HG03025 (cell line): ENCODE results near the gene FHOD1.

ENCODE experiments used
- ATAC-seq: cut with Tn5 transposase; IDR thresholded peaks from one replicate; pipeline ENCODE4 v1.9.1; 2021; ENCODE audit warnings: mild to moderate bottlenecking, moderate library complexity; ENCODE audit not compliant: unreplicated experiment, low FRiP score

The FHOD1 gene

DNA sequence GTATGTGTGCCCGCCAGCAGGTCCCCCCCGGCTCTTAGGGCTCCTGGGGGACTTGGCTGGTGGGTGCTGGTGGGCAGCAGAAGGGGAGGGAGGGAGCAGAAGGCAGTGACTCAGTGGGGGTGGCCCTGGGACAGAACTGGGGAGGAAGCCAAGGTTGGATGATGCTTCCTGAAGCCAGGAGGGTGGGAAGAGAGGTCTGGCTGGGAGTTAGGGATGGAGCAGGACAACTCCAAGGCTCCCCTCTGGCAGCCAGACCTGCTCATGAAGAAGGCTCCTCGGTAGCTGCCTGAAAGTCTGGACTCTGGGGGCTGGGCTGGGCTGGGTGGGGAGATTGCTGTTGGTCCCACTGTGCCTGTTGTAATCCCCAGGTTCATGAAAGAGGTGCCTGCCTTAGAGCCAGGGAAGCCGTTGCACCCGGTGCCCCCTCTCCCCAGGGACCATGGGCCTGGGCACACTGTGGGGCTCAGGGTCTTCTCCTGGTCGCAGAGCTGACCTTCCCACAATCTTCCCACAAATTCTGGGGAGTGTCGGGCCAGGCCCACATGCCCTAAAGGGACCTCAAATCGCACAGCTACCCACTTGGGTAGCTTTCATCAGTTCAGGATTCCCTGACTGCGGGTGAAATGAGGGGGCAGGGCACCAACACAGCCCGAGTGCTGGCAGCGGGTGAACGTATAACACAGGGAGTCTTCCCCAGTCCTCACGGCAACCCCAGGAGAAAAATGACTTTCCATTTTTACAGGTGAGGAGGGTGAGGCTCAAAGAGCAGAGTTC is 30.9 kb upstream of the FHOD1 start:
- ATAC-seq = no peak

DNA sequence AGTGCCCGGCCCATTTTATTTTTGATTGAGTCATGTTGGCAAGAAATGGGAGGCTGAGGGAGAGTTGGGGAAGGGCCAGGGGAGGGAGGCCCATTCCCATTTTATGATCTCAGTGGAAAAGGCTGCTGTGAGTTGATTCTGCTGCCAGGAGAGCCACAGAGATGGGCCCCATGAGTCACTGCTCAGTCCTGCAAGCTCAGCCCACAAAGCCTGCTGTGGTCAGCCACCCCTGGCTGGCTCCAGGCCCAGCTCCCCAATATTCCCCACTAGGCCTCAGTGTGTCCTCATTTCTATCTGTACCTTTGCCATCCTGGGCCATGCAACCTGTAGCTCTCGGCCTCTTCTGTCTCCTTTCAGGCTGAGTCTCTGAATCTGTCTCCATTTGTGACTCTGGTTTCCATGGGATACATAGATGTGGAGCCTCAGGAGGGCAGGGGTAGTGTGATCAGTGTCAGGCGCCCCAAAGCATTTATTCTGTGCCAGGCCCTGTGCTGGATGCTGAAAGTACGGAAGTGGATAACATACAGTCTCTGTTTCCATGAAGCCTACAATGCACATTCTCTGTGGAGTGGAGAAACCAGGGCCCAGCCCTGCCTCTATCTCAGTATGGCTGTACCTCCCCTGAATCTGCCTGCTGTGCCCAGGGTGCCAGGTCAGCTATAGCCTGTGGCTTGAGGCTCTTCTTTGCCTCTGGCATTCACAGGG is 30.2 kb upstream of the FHOD1 start:
- ATAC-seq = no peak

DNA sequence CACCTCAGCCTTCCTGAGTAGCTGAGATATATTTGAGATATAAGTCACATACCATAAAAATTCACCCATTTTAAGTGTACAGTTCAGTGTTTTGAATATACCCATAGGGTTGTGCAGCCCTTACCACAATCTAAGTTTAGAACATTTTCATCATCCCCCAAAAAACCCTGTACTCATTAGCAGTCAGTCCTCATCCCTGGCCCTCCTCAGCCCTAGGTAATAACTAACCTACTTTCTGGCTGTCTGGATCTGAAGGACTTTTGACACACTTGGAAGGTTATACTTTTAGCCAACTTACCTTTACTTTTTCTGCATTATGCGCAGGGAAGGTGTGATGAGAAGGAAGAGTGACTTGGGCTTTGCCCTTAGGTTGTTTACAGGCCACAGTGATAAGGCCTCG is 28.0 kb upstream of the FHOD1 start:
- ATAC-seq = no peak

DNA sequence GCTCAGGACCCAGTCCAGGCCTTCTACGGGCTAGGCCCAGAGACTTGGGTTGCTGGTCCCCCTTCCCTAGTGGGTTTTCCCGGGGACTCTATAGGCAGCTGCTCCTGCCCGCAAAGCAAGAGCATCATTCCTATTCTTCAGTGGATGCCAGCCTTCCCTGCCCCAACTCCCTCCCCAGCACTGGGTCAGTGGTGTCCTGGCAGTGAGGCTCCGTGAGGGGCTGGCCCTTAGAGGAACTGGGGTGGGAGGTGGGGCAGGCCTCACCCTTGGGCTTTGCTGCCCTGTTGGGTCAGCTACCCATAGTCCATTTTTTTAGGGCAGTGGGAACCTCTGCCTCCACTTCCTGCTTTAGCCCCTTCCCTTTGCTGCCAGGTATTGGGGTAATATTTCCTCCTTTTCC is 24.2 kb upstream of the FHOD1 start:
- ATAC-seq = no peak

DNA sequence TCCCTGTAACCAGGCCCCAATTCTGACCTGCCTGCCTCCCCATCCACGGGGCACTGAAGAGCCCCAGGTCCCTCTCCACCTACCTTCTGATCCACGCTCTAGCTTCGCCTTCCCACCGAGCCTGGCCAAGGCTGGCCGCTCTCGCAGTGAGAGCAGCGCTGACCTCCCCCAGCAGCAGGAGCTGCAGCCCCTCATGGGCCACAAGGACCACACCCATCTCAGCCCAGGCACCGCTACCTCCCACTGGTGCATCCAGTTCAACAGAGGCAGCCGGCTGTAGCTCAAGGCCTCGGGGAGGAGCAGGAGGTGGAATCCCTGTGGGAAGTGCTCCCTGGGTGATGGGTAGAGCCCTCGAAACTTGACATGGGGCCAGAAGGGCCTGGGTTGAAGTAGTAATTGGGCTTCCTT is 23.7 kb upstream of the FHOD1 start:
- no peak for ATAC-seq

DNA sequence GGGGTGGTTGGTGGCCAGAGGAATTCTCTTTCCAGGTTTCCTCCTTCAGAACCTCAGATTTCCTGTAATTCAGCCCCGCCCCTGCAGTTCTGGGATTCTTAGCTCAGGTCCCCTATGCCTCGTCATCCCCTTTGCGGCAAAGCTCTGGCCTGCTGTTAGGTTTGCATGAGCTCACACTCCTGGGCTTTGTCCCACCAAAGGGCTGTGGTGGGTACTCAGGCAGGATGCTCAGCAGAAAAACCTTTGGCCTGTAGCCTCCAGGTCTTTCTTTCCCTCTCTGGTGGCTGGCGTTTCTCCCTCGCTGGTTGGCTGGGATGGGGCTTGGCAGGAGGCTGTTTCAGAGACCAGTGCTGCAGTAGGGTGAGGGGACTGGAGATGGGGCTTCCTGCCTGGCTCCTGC is 22.5 kb upstream of the FHOD1 start:
- no peak for ATAC-seq

DNA sequence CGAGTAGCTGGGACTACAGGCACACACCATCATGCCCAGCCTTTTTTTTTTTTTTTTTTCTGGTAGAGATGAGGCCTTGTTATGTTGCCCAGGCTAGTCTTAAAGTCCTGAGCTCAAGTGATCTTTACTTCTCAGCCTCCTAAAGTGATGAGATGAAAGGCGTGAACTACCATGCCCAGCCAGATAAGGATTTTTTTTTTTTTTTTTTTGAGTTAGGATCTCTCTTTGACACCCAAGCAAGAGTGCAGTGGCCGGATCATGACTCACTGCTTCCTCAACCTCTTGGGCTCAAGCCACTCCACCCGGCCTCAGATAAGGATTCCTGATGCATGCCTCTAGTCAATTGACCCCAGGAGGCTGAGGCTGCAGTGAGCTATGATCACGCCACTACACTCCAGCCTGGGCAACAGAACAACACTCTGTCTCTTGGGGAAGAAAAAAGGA is 20.9 kb upstream of the FHOD1 start:
- no peak for ATAC-seq

DNA sequence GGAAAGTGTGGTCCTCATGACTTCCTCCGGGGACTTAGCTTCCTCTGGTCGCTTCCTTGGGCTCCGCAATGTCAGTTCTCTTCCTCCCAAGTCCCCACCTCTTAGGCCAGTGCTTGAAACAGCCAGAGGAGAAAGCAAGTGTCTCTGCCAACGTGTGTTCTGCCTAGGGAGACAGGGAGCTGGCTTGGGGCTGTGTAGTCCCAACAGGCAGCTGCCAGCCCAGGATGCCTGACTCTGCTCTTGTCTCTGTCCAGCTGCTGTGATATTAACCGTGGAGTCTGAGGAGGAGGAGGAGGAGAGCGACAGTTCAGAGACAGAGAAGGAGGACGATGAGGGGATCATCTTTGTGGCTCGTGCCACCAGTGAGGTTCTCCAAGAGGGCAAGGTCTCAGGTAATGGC is 18.6 kb upstream of the FHOD1 start:
- ATAC-seq = no peak

DNA sequence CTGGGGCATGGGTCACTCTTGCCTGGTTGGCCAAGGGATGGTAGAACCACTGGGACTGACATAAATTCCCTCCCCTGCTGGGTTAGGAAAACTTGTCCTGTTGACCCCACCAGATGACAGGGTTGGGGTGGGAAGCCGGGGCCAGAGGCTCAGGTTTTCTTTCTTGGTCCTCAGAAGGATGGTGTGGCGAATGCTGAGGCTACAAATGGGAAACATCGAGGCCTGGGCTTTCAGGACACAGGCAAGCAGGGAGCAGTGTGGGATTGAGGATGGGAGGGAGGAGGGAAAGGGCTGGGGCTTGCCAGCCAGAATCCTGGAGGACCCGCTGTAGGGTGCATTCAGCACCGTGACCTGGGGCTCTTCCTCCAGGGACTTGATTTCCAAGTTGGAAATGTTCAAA is 17.6 kb upstream of the FHOD1 start:
- ATAC-seq = no peak

DNA sequence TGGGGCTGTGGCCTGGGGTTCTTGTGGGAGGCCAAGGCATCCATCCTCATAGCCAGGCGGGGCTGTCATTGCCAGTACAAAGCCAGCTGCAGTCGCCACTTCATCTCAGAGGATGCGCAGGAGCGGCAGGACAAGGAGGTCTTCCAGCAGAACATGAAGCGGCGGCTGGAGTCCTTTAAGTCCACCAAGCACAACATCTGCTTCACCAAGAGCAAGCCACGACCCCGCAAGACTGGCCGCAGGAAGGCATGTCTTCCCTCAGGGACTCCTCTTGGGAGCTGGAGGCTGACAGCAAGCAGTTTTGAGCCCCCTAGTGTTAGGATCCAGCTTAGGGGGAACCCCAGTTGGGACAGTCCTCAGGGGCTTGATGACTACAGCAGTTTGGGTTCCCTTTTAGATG is 17.0 kb upstream of the FHOD1 start:
- no peak for ATAC-seq

DNA sequence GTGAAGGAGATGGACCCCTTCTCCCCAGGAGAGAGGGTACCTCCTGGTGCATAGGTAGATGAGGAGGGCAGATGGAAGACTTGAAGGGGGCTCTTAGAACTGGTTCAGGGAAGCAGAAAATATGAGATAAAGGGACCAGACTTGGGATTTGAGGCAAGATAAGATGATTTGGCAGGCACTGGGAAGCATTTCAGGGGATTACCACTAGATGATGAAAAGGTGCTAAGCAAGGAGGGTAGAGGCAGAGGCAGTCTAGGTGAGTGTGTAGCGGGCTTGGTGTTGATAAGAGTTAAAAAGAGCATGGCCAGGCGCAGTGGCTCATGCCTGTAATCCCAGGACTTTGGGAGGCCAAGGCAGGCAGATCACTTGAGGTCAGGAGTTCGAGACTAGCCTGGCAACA is 15.9 kb upstream of the FHOD1 start:
- no peak for ATAC-seq

DNA sequence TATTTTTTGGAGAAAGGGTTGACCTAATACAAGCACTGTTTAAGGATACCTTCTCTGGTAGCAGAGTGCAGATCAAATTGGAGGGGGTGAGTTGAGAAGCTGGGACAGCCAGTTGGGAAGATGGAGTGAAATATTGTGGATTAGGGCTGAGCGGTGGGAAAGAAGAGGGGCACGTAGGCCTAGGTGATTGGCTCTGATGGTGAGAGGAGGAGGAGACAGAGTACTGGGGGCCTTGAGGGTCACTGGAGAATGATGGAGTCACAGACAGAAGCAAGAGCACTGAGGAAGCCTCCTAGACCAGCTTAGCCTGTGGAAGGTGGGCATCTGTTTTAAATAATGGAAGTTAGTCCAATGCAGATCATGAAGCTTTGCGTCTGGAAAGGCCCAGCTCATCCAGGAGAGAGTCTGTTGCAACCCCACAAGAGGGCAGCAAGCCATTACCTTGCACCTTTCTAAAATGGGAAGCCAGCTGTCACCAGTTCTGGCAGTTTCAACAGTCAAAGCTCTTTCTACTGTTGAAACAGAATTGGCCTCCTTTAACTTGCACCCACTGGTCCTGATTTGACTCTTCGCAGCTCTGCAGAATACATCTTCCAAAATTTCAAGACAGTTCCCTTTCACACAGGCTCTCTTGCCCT is 13.3 kb upstream of the FHOD1 start:
- no peak for ATAC-seq

DNA sequence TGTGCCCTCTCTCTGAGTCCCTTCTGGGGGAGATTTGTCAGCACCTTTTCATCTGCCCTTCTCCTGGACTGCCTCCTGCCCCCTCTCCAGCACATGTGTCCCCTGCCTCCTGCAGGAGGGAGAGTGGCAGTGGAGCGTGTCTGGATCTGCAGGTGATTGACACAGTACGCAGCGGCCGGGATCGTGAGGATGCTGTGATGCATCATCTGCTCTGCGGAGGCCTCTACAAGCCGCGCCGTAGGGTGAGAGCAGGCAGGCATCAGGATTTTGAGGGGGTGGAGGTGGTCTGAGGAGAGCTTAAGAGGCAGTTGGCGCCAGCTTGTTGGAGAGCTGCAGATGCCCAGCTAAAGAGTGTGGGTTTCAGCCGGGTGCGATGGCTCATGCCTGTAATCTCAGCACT is 12.4 kb upstream of the FHOD1 start:
- ATAC-seq = no peak

DNA sequence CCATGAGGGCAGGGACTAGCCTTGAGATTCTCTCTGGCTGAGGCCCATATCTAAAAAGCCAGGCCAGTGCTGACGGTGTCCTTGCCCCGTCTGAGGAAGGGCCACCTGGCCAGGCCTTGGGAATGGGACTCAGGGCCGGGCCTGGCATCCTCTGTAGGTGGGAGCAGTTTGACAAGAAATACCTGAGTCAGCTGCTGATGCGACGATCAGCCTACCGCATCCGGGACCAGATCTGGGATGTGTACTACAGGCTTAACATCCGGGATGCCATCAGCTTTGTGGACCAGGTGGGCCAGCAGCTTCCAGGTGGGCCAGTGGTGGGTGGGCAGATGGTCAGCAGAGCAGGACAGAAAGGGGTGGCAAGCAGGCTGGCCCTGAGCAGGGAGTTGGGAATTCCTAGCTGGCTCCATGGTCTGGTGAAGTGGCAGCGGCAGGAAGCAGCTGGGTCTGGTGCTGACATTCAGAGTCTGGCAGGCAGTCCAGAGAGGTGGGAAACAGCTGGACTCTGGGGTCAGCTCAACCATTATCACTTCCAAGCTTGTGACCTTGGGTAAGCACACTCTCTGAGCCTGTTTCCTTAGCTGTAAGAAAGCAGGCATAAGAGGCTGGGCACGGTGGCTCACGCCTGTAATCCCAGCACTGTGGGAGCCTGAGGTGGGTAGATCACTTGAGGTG is 11.0 kb upstream of the FHOD1 start:
- ATAC-seq = no peak

DNA sequence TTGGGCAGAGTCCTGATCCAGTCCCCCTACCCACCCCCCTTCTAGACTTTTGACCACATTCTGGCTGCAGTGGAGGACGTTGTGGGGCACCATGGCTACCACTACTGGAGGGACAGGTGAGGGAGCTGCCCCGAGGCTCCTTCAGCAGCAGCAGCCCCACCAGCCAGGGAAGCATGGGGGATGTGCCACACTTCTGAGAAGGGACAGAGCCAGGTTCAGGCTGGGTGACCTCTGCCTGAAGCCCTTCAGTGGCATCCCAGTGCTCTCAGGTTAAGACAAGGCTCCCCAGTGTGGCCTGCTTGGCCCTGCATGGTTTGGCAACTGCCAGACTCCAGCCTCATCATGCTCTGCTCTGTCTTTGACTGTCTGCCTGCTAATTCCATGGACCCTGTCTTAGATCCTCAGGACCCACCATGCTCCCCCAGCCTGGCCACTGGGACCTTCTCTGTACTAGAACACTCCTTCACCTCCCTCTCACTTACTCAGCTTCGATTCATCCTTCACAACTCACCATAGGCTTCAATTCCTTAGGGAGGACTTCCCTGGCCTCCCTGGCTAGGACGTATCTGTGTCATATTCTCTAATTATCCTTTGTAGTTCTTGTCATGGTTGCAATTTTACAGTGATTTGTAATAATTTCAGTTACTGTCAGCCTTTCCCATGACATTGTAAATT is 10.3 kb upstream of the FHOD1 start:
- ATAC-seq = no peak

DNA sequence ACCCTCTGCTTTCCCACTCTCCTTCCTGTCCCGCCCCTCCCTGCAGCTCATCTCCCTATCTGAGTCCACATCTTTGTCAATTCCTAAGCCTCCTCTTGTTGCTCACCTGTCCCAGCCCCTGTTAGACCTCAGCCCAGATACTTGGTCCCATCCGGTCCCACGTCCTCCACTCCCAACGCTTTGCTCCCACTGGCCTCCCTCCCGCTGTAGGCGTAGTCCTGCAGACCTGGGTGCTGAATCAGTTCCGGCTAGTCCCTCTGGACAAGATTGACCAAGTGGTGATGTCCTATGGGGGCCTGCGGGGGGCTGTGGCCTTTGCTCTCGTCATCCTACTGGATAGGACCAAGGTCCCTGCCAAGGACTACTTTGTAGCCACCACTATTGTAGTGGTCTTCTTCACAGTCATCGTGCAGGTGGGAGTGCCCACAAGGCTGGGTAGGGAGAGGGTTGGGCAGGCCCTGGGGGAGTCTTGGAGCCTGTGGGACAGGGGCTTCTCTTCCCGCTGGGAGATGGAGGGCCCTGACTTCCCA is 9.5 kb upstream of the FHOD1 start:
- no peak for ATAC-seq

DNA sequence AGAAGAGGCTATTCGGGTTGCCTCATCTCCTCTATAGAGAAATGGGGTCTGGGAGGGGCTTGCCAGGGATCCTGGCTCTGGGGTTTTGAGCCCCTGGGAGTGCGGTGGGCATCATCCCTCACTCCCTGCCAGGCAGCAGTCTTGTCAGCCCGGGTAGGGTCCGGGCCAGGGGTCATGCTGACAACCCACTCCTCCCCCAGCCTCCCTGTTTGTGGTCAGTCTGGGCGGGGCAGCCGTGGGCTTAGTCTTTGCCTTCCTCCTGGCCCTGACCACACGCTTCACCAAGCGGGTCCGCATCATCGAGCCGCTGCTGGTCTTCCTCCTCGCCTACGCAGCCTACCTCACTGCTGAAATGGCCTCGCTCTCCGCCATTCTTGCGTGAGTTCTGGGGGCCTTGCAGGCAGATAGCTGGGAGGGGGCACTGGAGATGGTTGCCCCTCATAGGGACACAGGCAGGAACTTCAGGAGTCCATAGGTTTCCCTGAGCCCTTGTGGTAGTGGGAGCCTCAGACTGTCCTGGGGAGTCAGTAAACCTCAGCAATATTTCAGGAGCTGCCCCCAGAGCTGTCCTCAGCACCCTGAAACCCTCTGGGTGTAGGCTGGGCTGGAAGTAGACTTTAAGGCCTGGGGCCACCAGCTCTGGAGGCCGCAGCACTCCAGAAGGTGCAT is 8.4 kb upstream of the FHOD1 start:
- no peak for ATAC-seq

DNA sequence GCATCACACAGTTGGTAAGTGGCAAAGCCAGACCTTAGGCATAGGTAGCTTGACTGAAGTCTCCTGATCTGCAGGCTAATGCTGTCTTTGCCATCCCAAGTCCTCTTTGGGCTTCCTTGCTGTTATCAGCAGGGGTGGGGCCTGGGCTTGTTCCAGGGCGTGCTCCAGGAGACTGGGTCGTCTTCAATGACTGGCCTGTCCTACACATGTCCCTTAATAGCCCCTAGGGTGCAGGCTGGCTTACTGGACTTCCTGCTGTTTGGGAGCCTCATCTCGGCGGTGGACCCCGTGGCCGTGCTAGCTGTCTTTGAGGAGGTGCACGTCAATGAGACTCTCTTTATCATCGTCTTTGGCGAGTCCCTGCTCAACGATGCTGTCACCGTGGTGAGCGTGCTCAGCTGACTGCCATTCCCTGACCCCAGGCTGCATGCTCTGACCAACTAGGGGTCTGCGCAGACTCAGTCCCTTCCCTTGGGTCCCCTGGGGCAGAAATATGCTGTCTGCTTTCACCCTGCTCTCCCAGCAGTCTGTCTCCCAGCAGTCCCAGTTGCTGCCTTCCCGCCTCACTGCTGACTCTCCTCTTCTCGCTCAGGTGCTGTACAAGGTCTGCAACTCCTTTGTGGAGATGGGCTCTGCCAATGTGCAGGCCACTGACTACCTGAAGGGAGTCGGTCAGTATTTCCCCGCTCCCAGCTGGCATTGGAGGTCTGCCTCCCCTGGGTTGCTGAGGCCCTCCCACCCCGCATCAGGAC is 7.7 kb upstream of the FHOD1 start:
- no peak for ATAC-seq
